Lower lobe of right lung (tissue), 2 donors: ENCODE measurements around the gene TELO2. TPM values are rescaled to one million over a fixed set of nuclear protein-coding genes. Genes with fewer than 3 reads are reported as not detected.

Experiments
- ATAC-seq, 2 donors: fragments of 200-7000 bp; cut with Tn5 transposase; one replicate each; pipeline ENCODE4 v1.9.1; 2020 to 2022; ENCODE audit warnings: mild to moderate bottlenecking in 2 of 2, moderate library complexity in 2 of 2
- DNase-seq: peaks from one replicate; pipeline ENCODE4 v3.0.0-alpha.2; 2020
- H3K27ac ChIP-seq: fragments of 200-600 bp; one replicate; pipeline ENCODE4 v1.8.0; 2022
- H3K27me3 ChIP-seq: fragments of 200-600 bp; one replicate; pipeline ENCODE4 v1.8.0; 2022; ENCODE audit warnings: low read depth
- H3K36me3 ChIP-seq: fragments of 200-600 bp; one replicate; pipeline ENCODE4 v1.8.0; 2022; ENCODE audit warnings: mild to moderate bottlenecking
- H3K4me1 ChIP-seq: fragments of 200-600 bp; one replicate; pipeline ENCODE4 v1.8.0; 2022
- H3K4me3 ChIP-seq: fragments of 200-600 bp; one replicate; pipeline ENCODE4 v1.8.0; 2022; ENCODE audit warnings: mild to moderate bottlenecking
- H3K9me3 ChIP-seq: fragments of 200-600 bp; one replicate; pipeline ENCODE4 v1.8.0; 2022
- CTCF ChIP-seq: fragments of 200-600 bp; IDR thresholded peaks from one replicate; pipeline ENCODE4 v1.8.0; 2022; ENCODE audit warnings: antibody characterized with exemption, mild to moderate bottlenecking
- intact Hi-C: fragments of 100-400 bp; cut with DNase I; formaldehyde crosslinking; loops from one replicate; pipeline ENCODE4 v1.11.0; 2022
- total RNA-seq: library from RNA; stranded (reverse); fragmentation: NEBNext Ultra II Directional; extraction: Animal tissue kit (Norgen Biotek cat#: 25700); gene quantifications from one replicate; pipeline ENCODE4 v1.2.1, GENCODE V29; 2021
- donor health status: DM: no; HTN: yes; CAD: no; lungs with severe emphysema.

Gene TELO2
- total RNA-seq, 1 donor from 2014 or later = 27.5 TPM

- no peak for TF ChIP-seq CTCF
- DNase-seq (no peak), ATAC-seq (no peak)
- H3K9me3 ChIP-seq = no peaks in the 10 kb centered on the region
- no peaks in the 10 kb centered on the region for H3K27me3 ChIP-seq
- no peak overlapping the region for H3K27ac ChIP-seq
- H3K4me1 ChIP-seq = peaks cover 53% of the 10 kb centered on the region
- no peak overlapping the region for H3K4me3 ChIP-seq
- H3K36me3 ChIP-seq = peaks cover 99% of the 10 kb centered on the region
- intact Hi-C loops = no loop called here
Observed at GRCh38 chr16:1552129-1552528, 59.0 kb downstream of the TELO2 start.

DNA sequence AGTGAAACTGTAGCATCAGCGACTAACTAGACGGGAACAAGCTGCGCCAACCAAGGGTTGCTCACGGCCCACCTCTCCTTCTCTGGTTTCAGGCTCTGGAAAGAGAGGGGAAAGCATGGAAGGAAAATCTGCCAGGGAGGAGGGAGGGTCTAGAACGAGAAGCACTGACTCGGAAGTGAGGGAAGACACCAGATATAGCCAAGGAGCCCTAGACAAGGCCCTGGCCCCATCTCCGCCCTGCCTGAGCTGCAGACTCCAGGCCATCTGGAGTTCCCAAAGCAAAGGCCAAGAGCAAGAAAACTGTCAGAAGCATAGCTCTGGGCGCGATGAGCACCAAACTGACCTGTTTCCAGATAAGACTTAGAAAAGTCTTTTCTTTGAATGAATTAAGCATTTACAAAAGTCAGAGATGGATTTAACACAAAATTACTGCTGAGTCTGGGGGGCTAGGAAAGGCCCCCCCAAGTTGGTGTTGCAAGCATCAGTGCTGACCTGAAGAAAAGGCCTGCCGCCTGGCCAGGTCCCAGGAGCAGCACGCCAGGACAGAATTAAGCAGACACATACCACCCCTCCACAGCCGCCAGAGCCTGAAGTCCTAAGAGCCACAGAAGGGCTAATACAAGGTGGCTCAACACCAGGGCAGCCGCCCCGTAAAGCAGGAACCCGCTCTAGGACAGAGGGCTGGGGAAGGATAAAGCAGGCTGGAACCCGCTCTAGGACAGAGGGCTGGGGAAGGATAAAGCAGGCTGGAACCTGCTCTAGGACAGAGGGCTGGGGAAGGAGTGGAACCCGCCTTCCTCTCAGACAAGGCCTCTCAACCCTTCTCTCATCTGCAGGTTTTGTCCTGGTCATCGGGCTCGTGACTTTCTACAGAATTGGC is 61.0 kb downstream of the TELO2 start:
- peaks cover 100% of the 10 kb centered on the region for H3K36me3 ChIP-seq
- no peaks in the 10 kb centered on the region for H3K9me3 ChIP-seq
- intact Hi-C loops = no loop called here
- no peak for TF ChIP-seq CTCF
- H3K4me3 ChIP-seq = no peak overlapping the region
- ATAC-seq (no peak), DNase-seq (no peak)
- peaks cover 32% of the 10 kb centered on the region for H3K4me1 ChIP-seq
- H3K27me3 ChIP-seq = no peaks in the 10 kb centered on the region
- H3K27ac ChIP-seq = no peak overlapping the region

DNA sequence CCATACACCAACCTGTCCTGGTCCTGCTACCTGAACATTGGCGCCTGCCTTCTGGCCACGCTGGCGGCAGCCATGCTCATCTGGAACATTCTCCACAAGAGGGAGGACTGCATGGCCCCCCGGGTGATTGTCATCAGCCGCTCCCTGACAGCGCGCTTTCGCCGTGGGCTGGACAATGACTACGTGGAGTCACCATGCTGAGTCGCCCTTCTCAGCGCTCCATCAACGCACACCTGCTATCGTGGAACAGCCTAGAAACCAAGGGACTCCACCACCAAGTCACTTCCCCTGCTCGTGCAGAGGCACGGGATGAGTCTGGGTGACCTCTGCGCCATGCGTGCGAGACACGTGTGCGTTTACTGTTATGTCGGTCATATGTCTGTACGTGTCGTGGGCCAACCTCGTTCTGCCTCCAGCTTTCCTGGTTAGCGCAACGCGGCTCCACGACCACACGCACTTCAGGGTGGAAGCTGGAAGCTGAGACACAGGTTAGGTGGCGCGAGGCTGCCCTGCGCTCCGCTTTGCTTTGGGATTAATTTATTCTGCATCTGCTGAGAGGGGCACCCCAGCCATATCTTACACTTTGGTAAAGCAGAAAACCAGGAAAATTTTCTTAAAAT is 61.8 kb downstream of the TELO2 start:
- H3K4me3 ChIP-seq = no peak overlapping the region
- no peak overlapping the region for H3K27ac ChIP-seq
- ATAC-seq (no peak), DNase-seq (no peak)
- H3K9me3 ChIP-seq = no peaks in the 10 kb centered on the region
- H3K27me3 ChIP-seq = no peaks in the 10 kb centered on the region
- no peak for TF ChIP-seq CTCF
- H3K4me1 ChIP-seq = peaks cover 25% of the 10 kb centered on the region
- intact Hi-C loops = no loop called here
- H3K36me3 ChIP-seq = peaks cover 100% of the 10 kb centered on the region

- intact Hi-C loops = no loop called here
- no peaks in the 10 kb centered on the region for H3K9me3 ChIP-seq
- H3K4me1 ChIP-seq = peaks cover 12% of the 10 kb centered on the region
- H3K27ac ChIP-seq = no peak overlapping the region
- no peak overlapping the region for H3K4me3 ChIP-seq
- H3K27me3 ChIP-seq = no peaks in the 10 kb centered on the region
- ATAC-seq = peak; percentile 11 to 17
- peaks cover 100% of the 10 kb centered on the region for H3K36me3 ChIP-seq
- no peak for TF ChIP-seq CTCF
- no peak for DNase-seq
Observed at GRCh38 chr16:1556254-1556653, 63.1 kb downstream of the TELO2 start.

DNA sequence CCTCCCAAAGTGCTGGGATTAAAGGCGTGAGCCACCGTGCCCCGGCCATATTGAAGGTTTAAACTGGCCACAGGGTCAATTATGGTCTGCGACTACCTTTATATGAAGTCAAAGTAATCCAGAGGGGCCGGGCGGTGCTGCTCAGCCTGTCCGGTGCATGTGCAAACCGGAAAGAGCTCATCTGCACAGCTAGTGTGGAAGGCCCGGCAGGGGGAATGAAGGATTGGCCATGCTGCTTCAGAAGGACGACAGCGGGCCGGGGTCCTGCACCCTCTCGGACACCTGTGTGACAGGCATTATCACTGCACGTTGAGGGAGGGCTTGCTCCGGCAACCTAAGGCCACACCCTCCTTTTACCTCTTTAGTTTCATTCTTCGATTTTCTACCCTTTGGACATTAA is 63.9 kb downstream of the TELO2 start:
- H3K9me3 ChIP-seq = no peaks in the 10 kb centered on the region
- no peak overlapping the region for H3K27ac ChIP-seq
- intact Hi-C loops = no loop called here
- H3K4me3 ChIP-seq = no peak overlapping the region
- no peak for TF ChIP-seq CTCF
- no peak for ATAC-seq
- DNase-seq = no peak
- H3K36me3 ChIP-seq = peaks cover 100% of the 10 kb centered on the region
- peaks cover 4% of the 10 kb centered on the region for H3K4me1 ChIP-seq
- no peaks in the 10 kb centered on the region for H3K27me3 ChIP-seq
